Measurements from ENCODE around the gene LRIG3.
"Not testable (repeated sequence)": the region's sequence is repeated elsewhere in the genome, so short reads cannot be mapped to it uniquely, and the experiment has no call there.

The LRIG3 gene

DNA sequence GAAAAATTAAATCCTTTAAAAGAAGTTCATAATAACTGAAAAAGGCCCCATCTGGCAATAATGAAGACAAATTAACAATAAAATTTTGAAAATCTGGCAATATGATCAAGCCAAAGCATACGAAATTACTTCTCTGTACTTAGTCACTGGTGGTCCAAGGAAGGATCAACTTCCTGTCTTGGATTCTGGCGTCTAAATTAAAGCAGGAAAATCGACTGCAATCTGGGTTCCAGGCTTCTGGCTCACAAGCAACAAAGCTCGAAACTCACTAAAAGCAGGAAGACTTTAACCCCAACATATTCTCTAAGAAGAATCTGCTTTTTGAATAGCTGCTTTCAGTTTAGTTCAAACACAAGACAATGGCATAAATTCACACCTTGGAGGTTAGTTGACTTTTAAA is 49.7 kb downstream of the LRIG3 start:
- Histone ChIP-seq H3K27me3 (ENCODE audit: insufficient read depth, low read length) (no peaks in the 10 kb centered on the region), H3K4me1 (ENCODE audit: control insufficient read depth, insufficient read depth, low read length, unreplicated experiment) (no peaks in the 10 kb centered on the region), H2AFZ (ENCODE audit: low read length, unreplicated experiment) (no peak overlapping the region), H3K27ac (ENCODE audit: low read depth, low read length) (no peak overlapping the region), H3K4me3 (ENCODE audit: low read depth, low read length) (no peak overlapping the region), H3K79me2 (ENCODE audit: control insufficient read depth, insufficient read depth, low read length, unreplicated experiment) (no peaks in the 10 kb centered on the region), H3K36me3 (ENCODE audit: insufficient read depth, low read length) (peaks cover 37% of the 10 kb centered on the region)

- Histone ChIP-seq H3K4me1 (ENCODE audit: control insufficient read depth, insufficient read depth, low read length, unreplicated experiment) (no peaks in the 10 kb centered on the region), H3K27me3 (ENCODE audit: insufficient read depth, low read length) (no peaks in the 10 kb centered on the region), H3K27ac (ENCODE audit: low read depth, low read length) (no peak overlapping the region)
These were observed 59.5 kb downstream of the LRIG3 start for GRCh38 chr12:58860788-58861240.

GRCh38 chr12:58860056-58860787 is 60.1 kb downstream of the LRIG3 start:
- no peaks in the 10 kb centered on the region for H3K27me3 ChIP-seq (ENCODE audit: insufficient read depth, low read length)
- H2AFZ ChIP-seq (ENCODE audit: low read length, unreplicated experiment), result no peak overlapping the region
- no peak overlapping the region for H3K27ac ChIP-seq (ENCODE audit: low read depth, low read length)

More at GRCh38 chr12:58860788-58861240, 59.5 kb downstream of the LRIG3 start:
- no peaks in the 10 kb centered on the region for H3K79me2 ChIP-seq (ENCODE audit: control insufficient read depth, insufficient read depth, low read length, unreplicated experiment)
- no peak overlapping the region for H2AFZ ChIP-seq (ENCODE audit: low read length, unreplicated experiment)
- no peak overlapping the region for H3K4me3 ChIP-seq (ENCODE audit: low read depth, low read length)
- no peaks in the 10 kb centered on the region for H3K36me3 ChIP-seq (ENCODE audit: insufficient read depth, low read length)

GRCh38 chr12:58858030-58858429 is 62.3 kb downstream of the LRIG3 start:
- Histone ChIP-seq H2AFZ (ENCODE audit: low read length, unreplicated experiment) (no peak overlapping the region), H3K27ac (ENCODE audit: low read depth, low read length) (no peak overlapping the region), H3K79me2 (ENCODE audit: control insufficient read depth, insufficient read depth, low read length, unreplicated experiment) (no peaks in the 10 kb centered on the region), H3K4me3 (ENCODE audit: low read depth, low read length) (no peak overlapping the region), H3K27me3 (ENCODE audit: insufficient read depth, low read length) (no peaks in the 10 kb centered on the region), H3K36me3 (ENCODE audit: insufficient read depth, low read length) (no peaks in the 10 kb centered on the region), H3K4me1 (ENCODE audit: control insufficient read depth, insufficient read depth, low read length, unreplicated experiment) (no peaks in the 10 kb centered on the region)

More at GRCh38 chr12:58860056-58860787, 60.1 kb downstream of the LRIG3 start:
- Histone ChIP-seq H3K4me3 (ENCODE audit: low read depth, low read length) (no peak overlapping the region), H3K4me1 (ENCODE audit: control insufficient read depth, insufficient read depth, low read length, unreplicated experiment) (no peaks in the 10 kb centered on the region), H3K79me2 (ENCODE audit: control insufficient read depth, insufficient read depth, low read length, unreplicated experiment) (no peaks in the 10 kb centered on the region), H3K36me3 (ENCODE audit: insufficient read depth, low read length) (no peaks in the 10 kb centered on the region)

GRCh38 chr12:58857206-58857605 is 63.1 kb downstream of the LRIG3 start:
- not testable (repeated sequence) for H3K4me3 ChIP-seq (ENCODE audit: low read depth, low read length); H3K79me2 ChIP-seq (ENCODE audit: control insufficient read depth, insufficient read depth, low read length, unreplicated experiment); H2AFZ ChIP-seq (ENCODE audit: low read length, unreplicated experiment); H3K36me3 ChIP-seq (ENCODE audit: insufficient read depth, low read length); H3K27me3 ChIP-seq (ENCODE audit: insufficient read depth, low read length); H3K4me1 ChIP-seq (ENCODE audit: control insufficient read depth, insufficient read depth, low read length, unreplicated experiment); H3K27ac ChIP-seq (ENCODE audit: low read depth, low read length)

DNA sequence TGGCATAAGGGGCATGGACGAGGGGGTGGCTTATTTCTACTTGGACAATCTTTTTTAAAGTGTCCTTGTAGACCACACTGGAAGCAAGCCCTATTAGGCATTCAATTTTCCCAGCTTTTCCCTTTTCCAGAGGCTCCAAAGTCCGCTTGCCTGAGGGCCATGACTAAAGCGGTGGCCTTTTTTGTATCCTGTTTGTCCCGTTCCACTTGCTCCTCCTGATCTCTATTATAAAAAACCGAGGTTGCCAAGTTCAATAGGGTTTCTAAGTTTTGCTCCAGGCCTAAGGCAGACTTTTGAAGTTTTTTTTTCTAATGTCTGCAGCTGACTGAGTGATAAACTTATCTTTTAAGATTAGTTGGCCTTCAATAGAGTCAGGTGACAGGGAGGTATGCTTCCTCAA is 64.7 kb downstream of the LRIG3 start:
- not testable (repeated sequence) for H3K4me3 ChIP-seq (ENCODE audit: low read depth, low read length); H3K27me3 ChIP-seq (ENCODE audit: insufficient read depth, low read length); H3K4me1 ChIP-seq (ENCODE audit: control insufficient read depth, insufficient read depth, low read length, unreplicated experiment); H2AFZ ChIP-seq (ENCODE audit: low read length, unreplicated experiment); H3K79me2 ChIP-seq (ENCODE audit: control insufficient read depth, insufficient read depth, low read length, unreplicated experiment); H3K27ac ChIP-seq (ENCODE audit: low read depth, low read length); H3K36me3 ChIP-seq (ENCODE audit: insufficient read depth, low read length)

DNA sequence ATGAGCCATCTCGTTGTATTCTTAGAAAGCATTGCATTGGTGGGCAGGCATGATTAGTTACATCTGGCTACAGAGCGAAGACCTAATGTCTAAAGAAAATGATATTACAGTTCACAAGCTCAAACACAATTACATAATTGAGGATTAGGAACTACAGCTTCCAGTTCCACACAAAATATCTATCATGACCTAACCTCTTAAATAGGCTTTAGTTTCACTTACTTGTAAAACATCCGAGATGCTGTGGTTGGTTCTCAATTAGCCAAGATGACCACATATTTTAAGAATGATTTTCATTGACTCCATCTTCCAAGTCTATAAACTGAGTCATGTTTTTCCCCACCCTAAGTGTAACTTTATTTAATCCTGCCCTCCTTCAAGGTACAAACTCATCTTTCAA is 69.5 kb downstream of the LRIG3 start:
- H3K27me3 ChIP-seq (ENCODE audit: insufficient read depth, low read length), result no peaks in the 10 kb centered on the region
- no peaks in the 10 kb centered on the region for H3K79me2 ChIP-seq (ENCODE audit: control insufficient read depth, insufficient read depth, low read length, unreplicated experiment)
- H2AFZ ChIP-seq (ENCODE audit: low read length, unreplicated experiment), result no peak overlapping the region
- no peaks in the 10 kb centered on the region for H3K36me3 ChIP-seq (ENCODE audit: insufficient read depth, low read length)
- no peak overlapping the region for H3K4me3 ChIP-seq (ENCODE audit: low read depth, low read length)
- H3K4me1 ChIP-seq (ENCODE audit: control insufficient read depth, insufficient read depth, low read length, unreplicated experiment), result no peaks in the 10 kb centered on the region
- H3K27ac ChIP-seq (ENCODE audit: low read depth, low read length), result no peak overlapping the region

DNA sequence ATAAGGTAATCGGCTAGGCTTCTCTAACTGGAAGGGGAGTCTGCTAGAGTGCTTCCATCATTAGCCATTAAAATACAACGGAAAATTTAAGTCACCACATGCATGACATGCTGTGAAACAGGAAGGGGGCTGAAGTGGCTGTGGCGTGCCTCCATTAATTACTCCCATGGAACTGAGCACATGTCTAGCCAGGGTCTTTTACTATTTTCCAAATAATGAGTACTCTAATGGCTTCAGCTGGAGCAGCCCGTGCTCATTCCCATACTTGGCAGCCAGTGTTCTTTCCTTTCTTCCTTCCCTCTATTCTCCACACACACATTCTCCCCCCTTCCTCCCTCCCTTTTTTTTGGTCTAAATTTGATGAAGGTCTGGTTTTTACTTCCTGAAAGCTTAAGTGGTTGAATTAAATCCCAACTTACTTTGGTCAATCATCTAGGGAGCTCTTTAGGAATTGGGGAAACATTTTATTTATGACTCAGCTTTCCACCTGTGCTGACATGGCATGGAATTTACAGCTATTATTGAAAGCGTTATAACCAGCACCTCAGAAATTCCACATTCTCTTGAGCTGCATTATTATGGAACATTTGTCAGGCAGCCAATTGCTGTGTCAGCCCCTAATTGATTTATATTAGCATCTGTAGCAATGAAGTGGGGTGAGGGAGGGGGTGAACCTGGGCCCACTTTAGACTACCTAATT is 72.3 kb downstream of the LRIG3 start:
- H3K27me3 ChIP-seq (ENCODE audit: insufficient read depth, low read length), result no peaks in the 10 kb centered on the region
- H3K4me3 ChIP-seq (ENCODE audit: low read depth, low read length), result no peak overlapping the region

DNA sequence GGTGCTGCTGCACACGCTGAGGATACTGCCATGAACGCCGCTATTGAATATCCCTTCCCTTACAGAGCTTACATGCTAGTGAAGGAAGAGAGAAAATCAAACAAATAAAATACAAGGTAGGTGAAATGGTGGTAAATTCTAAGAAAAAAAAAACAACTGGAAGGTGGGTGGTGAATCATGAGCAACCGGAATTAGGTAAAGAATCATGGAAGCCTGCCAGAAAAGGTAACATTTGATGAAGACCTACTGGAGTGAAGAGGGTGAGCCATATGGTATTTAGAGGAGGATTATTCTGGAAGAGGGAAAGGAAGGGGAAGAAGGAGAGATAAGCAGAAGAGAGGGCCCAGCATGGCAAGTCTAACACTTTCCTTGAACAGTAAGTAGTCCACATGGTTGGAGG is 76.1 kb downstream of the LRIG3 start:
- no peak overlapping the region for H2AFZ ChIP-seq (ENCODE audit: low read length, unreplicated experiment)
- H3K36me3 ChIP-seq (ENCODE audit: insufficient read depth, low read length), result no peaks in the 10 kb centered on the region
- no peaks in the 10 kb centered on the region for H3K4me1 ChIP-seq (ENCODE audit: control insufficient read depth, insufficient read depth, low read length, unreplicated experiment)
- no peak overlapping the region for H3K4me3 ChIP-seq (ENCODE audit: low read depth, low read length)
- no peak overlapping the region for H3K27ac ChIP-seq (ENCODE audit: low read depth, low read length)
- no peaks in the 10 kb centered on the region for H3K79me2 ChIP-seq (ENCODE audit: control insufficient read depth, insufficient read depth, low read length, unreplicated experiment)
- no peaks in the 10 kb centered on the region for H3K27me3 ChIP-seq (ENCODE audit: insufficient read depth, low read length)

More for the DNA sequence above, 72.3 kb downstream of the LRIG3 start:
- Histone ChIP-seq H3K4me1 (ENCODE audit: control insufficient read depth, insufficient read depth, low read length, unreplicated experiment) (no peaks in the 10 kb centered on the region), H2AFZ (ENCODE audit: low read length, unreplicated experiment) (no peak overlapping the region), H3K36me3 (ENCODE audit: insufficient read depth, low read length) (no peaks in the 10 kb centered on the region), H3K27ac (ENCODE audit: low read depth, low read length) (no peak overlapping the region), H3K79me2 (ENCODE audit: control insufficient read depth, insufficient read depth, low read length, unreplicated experiment) (no peaks in the 10 kb centered on the region)

GRCh38 chr12:58841058-58841798 is 79.1 kb downstream of the LRIG3 start:
- Histone ChIP-seq H2AFZ (ENCODE audit: low read length, unreplicated experiment) (no peak overlapping the region), H3K79me2 (ENCODE audit: control insufficient read depth, insufficient read depth, low read length, unreplicated experiment) (no peaks in the 10 kb centered on the region), H3K36me3 (ENCODE audit: insufficient read depth, low read length) (no peaks in the 10 kb centered on the region), H3K4me1 (ENCODE audit: control insufficient read depth, insufficient read depth, low read length, unreplicated experiment) (no peaks in the 10 kb centered on the region), H3K27ac (ENCODE audit: low read depth, low read length) (no peak overlapping the region), H3K27me3 (ENCODE audit: insufficient read depth, low read length) (no peaks in the 10 kb centered on the region), H3K4me3 (ENCODE audit: low read depth, low read length) (no peak overlapping the region)
